GM21381 (cell line): ENCODE results near the gene MEGF10.

ENCODE experiments used
- ATAC-seq: cut with Tn5 transposase; IDR thresholded peaks from one replicate; pipeline ENCODE4 v1.9.1; 2021; ENCODE audit warnings: mild to moderate bottlenecking, moderate library complexity; ENCODE audit not compliant: unreplicated experiment

MEGF10 gene

DNA sequence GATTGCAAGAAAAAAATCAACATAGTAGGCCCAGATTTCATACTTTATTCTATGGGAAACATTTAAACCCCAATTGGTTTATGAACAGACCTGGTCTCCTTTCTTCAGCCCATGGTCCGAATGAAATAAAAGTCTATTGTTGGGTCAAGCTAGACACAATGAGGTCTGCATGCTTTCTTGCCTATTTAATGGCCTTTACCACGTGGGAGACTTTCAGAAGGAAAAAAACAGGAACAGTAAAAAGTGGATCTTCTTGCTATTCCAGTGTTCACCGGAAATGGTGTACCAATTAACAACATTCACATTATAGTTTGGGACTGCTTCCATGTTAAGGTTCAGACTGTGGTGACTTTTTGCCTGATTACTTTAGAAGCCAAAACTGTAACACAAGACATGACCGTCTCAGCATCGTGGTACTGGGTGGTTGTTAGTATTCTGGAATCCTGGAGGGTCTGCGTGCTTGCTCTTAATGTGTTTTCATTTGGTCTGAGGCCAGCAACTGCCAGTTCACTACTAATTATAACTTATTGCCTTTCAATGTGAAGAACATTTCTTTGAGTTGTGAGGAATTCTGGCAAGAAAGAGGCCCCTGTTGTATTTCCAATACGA, 141.5 kb downstream of the MEGF10 start:
- ATAC-seq = no peak

DNA sequence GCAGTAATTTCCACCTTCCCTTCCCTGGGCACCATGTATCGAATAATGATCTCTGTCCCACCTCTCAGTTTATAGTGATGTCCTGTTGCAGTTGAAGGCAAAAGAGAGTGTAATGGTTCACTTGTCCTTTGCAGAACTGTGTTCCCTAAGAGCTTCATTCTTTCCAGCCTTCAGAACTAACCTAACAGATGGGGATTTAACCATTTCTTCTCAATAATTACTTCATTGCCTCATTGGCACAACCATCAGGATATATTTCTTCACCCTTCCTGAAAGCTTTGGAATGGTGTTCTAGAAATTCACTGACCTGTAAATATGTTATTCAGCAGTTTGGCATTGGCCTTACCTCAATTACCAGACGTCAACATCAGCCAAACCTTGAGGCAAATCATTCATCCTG, 142.9 kb downstream of the MEGF10 start:
- ATAC-seq = no peak

DNA sequence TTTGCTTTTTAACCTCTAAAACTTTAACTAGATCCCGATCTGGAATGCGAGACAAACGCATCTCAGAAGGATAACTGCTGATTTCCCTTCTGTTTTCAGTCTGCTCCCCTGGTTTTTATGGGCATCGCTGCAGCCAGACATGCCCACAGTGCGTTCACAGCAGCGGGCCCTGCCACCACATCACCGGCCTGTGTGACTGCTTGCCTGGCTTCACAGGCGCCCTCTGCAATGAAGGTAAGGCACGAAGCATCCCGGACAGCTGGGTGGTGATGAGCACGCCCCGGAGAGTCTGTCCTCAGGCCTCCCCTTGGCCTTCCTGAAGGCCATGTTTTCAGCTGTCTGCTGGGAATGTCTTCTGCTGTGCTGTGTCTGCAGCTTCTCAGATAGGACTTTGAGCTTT, 144.0 kb downstream of the MEGF10 start:
- no peak for ATAC-seq

DNA sequence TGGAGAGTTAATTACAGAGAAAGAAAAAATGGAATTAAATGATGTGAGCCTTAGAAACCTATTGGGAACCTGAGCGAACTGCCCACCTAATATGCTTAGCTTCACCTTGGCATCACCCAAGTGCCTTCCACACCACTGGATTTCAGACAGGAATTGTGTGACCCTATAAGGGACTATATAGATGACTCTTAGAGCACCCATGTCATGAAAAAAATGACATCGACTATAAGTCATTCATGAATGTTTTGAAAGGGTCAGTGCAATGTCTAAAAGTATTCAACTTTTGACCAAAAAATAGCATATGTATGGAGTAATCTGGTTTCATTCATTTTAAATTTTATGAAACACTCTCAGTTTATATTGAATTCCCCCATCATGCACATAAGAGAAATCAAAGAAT, 145.2 kb downstream of the MEGF10 start:
- ATAC-seq = no peak

DNA sequence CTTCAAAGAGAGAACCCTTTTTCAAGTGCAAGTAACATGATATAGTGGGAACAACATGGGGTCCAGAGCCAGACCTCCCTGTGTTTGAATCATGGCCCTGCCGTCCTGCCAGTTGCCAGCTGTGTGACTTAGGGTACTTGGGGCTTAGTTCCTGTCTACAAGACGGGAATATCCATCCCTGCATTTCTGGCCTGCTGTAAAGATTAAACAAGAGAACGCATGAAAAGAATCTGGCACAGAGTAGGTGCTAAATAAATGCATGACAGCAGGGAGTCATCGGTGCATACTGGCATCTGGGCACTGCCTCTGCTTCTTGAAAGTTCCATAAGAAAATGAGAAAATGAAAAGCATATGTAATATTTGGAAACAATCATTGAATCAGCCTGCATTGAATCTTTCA, 149.0 kb downstream of the MEGF10 start:
- no peak for ATAC-seq

DNA sequence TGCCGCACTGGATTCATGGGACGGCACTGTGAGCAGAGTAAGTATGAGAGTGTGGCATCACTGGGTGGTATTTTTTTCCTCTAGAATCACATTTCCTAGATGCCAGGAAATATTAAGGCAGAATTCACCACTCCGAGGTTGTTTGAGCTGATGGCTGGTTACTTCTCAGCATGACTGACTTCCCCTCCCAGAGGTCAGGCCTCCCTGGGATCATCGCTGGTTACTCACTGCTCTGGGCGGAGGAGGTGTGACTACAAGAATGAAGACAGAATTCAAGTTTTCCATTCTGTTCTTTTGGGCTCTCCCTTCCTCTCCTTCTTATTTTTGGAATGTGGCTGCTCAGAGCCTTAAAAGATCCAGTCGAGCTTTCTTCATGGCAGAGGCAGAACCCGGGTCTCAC, 150.2 kb downstream of the MEGF10 start:
- no peak for ATAC-seq

DNA sequence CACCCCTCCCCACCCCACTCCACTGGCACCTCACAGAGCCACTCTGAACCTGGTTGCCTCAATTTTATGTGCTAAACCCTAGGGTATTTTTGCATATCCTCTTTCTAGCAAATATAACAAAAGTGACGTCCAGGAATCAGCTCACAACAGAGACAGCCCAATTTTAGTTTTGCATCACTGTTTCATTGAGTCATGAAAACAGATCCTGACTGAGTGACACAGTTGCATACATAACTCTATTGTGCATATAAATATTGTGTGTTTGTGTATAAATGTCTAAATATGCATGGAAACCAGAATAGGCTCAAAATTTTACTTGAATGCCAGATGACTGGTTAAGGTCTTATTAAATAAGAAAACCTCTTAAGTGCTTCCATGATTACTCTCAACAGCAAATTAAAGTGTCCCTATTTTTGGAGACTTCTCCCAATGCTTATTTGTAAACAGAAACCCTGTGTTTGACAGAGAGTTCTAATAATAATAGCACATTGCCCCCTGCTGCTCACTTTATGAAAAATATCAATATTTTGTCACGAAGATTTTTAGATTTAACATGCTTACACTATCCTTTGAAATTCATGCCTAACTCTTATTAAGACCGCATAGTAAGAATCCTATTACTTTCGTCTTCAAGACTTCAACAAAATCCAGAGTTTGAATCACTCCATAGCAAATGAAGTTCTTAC, 151.3 kb downstream of the MEGF10 start:
- ATAC-seq = no peak

DNA sequence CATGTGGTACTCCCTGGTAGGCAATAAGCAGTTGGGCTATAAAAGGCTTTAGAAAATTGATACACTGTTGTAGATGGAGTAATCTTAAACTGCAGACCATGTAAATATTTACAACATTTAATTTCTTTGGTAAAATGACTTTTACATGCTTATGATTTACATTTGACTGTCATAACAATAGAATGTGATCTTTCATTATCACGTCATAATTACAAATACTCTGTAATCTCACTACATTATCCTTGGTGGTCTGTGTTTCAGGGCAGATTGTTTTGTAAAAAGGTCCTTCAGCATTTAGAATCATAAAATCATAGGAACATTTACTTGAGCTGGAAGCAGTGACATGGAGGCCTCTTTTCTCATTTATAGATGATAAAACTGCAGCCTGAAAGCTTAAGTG, 153.6 kb downstream of the MEGF10 start:
- no peak for ATAC-seq

DNA sequence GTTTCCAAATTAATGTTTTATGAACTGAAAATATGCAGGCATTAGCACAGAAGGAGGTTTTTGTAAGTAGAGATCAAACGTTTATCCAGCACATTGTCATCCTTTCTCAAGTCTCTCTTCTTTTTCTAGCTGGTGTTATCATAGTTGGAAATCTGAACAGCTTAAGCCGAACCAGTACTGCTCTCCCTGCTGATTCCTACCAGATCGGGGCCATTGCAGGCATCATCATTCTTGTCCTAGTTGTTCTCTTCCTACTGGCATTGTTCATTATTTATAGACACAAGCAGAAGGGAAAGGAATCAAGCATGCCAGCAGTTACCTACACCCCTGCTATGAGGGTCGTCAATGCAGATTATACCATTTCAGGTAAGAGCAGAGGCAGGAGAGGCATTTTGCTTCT, 154.7 kb downstream of the MEGF10 start:
- no peak for ATAC-seq

DNA sequence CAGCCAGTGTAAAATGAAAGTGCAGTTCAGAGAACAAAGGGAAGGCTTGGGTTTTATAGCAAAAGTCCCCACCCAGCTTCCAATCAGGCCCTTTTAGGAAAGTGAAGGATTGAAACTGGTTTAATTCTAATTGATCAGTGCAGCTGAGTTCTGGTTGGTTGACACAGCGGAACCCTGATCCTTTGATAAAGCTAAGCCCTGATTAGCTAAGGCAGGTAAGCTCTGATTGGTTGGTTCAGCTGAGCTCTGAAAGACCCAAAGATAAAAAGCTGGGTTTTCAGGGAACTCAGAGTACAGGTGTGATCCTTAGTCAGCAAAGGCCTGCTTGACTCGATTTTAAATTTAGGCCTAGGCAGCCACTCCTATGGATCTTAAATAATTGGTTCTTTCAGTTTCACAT, 156.0 kb downstream of the MEGF10 start:
- ATAC-seq = no peak

DNA sequence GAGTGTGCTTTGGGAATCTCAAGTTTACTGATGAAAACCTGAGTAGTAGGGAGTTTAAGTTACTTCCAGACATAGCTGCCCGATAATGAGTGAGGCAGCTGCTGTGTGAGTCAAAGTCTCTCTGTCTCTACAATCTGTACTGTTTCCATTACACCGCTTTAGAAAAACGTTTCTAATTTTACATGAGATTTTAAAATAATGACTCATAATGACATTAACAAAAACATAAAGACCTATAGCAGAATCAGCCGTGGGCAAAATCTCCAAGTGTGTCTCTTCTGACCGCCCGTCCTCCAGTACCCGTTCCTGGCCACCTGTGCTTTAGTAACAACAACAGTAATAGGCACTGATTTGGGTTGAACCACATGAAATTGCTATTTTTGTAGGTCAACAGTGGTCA, 157.2 kb downstream of the MEGF10 start:
- no peak for ATAC-seq

DNA sequence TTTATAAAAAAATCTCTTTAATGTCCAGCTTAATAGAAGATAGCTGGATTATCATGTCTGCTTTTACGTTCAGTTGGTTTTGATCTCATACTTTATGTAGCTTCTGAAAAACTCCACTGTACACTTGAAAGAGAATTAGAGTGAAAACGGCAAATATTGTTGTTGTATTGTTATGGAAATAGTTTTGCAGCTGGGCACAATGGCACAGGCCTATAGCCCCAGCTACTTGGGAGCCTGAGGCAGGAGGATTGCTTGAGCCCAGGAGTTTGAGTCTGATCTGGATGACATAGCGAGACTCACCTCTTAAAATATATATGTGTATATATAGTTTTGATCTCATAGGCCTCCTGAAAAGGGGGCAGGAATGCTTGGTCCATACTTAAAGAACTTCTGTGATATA, 159.4 kb downstream of the MEGF10 start:
- ATAC-seq = no peak

DNA sequence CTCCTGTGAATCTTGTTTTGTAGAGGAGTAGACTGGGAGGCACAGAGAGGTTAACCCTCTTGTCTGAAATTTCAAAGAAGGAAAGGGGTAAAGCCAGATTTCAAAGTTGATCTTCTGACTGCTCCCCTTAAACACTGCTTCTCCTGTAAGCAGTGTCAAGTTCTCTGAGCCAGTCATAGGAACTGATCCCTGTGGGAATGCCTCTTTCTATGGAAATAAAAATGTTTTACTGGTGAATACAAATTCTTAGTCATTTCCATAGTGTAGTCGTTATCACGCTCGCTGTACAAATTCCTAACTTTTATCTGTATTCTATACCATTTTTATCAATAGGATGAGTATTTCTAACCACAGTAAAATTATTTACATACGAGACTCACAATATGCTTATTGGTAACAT, 160.5 kb downstream of the MEGF10 start:
- no peak for ATAC-seq

DNA sequence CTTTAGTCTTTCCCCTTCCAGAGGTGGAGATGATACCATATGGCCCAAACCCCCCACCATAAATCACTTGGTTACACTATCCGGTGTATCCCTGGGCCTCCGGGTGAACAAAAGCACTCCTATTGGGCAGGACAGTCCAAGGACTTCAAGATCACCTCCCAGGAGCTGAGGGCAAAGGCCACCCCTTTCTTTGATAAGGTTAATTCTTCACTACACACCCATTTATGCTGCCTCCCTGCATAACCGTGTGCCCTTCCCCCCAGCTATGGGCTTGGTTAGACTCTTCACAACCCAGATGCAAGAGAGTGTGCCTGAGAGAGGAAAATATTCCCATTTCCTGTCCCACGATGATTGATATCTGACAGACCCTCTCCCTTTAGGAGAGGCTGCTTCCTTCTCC, 162.0 kb downstream of the MEGF10 start:
- ATAC-seq = no peak

DNA sequence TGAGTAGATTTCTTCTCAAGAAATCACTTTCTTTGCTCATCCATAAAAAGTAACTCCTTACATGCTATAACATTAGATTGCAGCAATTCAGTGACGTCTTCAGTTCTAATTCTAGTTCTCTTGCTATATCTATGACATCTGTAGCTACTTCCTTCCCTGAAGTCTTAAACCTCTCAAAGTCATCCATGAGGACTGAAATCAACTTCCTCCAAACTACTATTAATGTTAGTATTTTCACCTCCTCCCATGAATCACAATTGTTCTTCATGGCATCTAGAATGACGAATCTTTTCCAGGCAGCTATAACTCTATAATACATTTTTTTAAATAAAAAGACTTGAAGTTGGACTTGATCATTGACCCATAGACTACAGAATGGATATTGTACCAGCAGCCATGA, 180.6 kb downstream of the MEGF10 start:
- no peak for ATAC-seq

DNA sequence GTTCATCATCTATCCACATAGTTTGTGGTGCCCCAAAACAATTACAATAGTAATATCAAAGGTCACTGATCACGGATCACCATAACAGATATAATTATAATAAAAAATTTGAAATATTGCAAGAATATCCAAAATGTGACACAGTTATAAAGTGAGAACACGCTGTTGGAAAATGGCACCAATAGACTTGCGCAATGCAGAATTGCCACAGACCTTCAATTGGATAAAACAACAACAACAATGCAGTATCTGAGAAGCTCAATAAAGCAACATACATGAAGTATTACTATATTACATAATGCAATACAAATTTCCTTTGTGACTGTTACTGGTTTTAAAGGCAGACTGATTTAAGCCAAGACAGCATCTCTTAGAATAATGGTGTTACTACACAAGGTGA, 182.1 kb downstream of the MEGF10 start:
- ATAC-seq = no peak

DNA sequence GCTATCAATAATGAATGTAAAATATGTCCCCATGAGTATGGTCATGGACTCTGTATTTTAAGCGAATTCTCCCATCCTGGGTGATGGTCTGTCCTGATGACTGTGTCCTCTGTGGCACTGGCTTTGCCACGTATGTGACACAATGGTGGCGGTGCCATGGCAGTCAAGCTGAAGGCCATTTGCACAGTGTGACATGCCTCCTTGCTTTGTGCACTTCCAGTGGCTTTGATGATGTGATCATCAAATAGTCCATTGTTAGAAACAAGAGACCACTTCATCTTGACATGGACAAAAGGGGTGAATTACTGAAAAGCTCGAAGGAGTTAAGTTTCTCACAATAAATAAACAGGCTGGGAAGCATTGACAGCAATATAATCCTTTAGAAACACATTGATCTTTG, 195.9 kb downstream of the MEGF10 start:
- no peak for ATAC-seq

DNA sequence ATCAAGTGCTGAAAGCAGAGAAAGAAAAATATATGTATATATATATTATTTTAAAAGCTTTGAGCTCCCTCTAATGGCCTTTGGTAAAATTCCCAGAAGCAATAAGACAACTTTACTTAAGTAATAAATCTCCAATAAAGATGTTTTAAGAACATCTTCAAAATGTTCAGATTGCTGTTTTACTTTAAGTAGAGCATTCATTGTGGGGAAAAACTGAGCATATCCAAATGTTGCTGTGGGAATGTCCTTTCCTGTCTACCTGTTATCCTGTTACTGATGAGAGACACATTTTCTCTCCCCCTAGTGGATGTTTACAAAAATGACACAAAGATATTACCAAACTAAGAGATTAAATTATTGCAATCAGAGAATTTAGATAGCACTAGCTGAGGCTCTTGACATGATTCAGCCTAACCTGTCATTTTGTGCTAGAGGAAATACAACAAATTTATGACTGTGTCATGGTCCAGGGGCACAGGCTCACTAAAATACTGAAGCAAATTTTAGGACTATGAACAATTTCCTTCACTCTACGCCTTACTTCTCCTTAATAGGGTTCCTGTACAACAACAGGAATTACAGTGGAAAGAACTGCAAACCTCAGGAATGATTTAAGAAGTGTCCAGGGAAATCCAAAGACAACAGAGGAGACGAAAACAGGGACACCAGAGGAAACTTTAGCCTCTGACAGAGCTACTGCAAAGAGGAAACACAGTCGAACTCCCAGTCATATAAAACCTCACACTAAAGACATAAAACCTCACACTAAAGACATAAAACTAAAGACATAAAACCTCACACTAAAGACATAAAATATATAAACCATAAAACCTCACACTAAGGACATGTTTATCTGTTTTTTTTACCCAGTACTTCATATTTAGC, 202.5 kb downstream of the MEGF10 start:
- peak; percentile 75 for ATAC-seq

DNA sequence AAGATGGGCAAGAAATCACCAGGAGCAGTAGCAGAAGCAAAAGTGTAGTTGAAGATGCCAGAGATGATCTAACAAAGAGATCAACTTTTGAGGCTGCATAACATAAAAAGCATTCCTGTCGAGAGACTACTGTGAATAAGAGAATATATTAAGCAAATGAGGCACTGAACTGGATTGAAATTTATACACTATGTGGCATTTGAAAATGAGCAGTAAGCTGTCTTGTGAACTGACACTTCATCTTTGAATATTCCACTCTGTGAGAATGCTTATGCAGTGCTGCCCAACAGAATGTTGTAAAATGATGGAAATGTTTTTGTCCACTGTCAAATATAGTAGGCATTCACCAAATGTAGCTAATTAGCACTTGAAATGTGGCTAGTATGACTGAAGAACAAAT, 208.0 kb downstream of the MEGF10 start:
- no peak for ATAC-seq

DNA sequence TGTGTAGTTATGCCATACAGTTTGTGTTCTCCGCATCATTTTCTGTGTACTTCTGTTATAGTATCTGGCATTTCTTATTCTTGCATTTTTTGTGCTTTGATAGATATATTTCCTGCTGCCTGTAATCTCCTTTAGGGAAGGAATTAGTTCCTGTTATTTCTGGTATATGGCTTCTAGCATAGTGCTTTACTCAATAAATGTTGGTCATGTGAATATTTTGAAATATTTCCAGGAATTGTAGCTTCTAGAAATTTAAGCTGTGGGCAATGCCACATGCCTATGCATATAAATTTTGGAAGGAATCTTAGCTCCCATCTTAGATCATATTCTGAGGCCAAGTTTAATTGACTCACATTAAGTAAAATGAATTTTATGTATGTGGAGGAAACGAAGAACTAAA, 215.3 kb downstream of the MEGF10 start:
- ATAC-seq = no peak

DNA sequence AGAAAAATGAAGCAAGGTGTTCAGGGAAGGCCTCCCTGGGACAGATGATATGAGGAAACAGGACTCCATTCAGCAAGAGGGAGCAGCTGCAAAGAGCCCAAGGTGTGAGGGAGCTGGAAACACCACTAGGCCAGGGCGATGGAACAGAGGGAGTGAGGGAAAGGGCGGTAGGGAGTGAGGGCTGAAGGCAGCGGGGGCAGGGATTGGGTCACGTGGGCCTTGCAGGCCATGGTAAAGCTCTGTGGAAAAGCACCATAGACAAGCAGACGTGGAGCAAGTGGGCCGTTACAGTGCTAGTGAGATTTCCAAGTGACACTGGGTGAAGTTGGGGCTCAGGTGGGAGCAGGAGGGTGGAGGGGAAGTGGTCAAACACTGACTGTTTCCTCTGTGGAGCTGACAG, 216.0 kb downstream of the MEGF10 start:
- no peak for ATAC-seq
